IPS DF 4.7 (cell line): ENCODE measurements around the gene KRTAP2-1.
"Not testable (repeated sequence)": the region's sequence is repeated elsewhere in the genome, so short reads cannot be mapped to it uniquely, and the experiment has no call there.

Experiments used
- DNase-seq: peaks from one replicate; pipeline ENCODE4 v3.0.0-alpha.2; 2013; ENCODE audit warnings: low spot score; ENCODE audit errors: extremely low read depth

Gene KRTAP2-1

GRCh38 chr17:41013181-41013580, 33.9 kb downstream of the KRTAP2-1 start:
- no peak for DNase-seq

GRCh38 chr17:41012326-41013120, 34.6 kb downstream of the KRTAP2-1 start:
- DNase-seq: no peak

GRCh38 chr17:41010441-41010840, 36.7 kb downstream of the KRTAP2-1 start:
- DNase-seq: no peak

GRCh38 chr17:41009936-41010335, 37.2 kb downstream of the KRTAP2-1 start:
- DNase-seq: no peak

- no peak for DNase-seq
Measured at GRCh38 chr17:41009301-41009760, 37.8 kb downstream of the KRTAP2-1 start.

- no peak for DNase-seq
Measured at GRCh38 chr17:41008811-41009210, 38.3 kb downstream of the KRTAP2-1 start, which contains the start of gene KRTAP3-1. Gene KRTAP3-1, minus strand, starts transcription at chr17:41009128. Its CDS starts 54 bp downstream, at chr17:41009074.

- DNase-seq: no peak
Measured at GRCh38 chr17:41004397-41004796, 42.7 kb downstream of the KRTAP2-1 start.

- no peak for DNase-seq
Measured at GRCh38 chr17:41003926-41004325, 43.2 kb downstream of the KRTAP2-1 start.

- DNase-seq: no peak
Measured at GRCh38 chr17:41002814-41003213, 44.3 kb downstream of the KRTAP2-1 start.

GRCh38 chr17:41001795-41002194, 45.3 kb downstream of the KRTAP2-1 start:
- no peak for DNase-seq

- DNase-seq: not testable (repeated sequence)
Measured at GRCh38 chr17:40999563-40999962, 47.6 kb downstream of the KRTAP2-1 start, which contains the start of gene KRTAP3-2. Gene KRTAP3-2, minus strand, starts transcription at chr17:40999906. Its CDS starts 53 bp downstream, at chr17:40999853.

- DNase-seq: no peak
Measured at GRCh38 chr17:40997361-40997760, 49.8 kb downstream of the KRTAP2-1 start.

GRCh38 chr17:40996829-40997228, 50.3 kb downstream of the KRTAP2-1 start:
- no peak for DNase-seq
